Erythroblast (primary cell): ENCODE results near the gene STOML1.
"Not testable (repeated sequence)": the region's sequence is repeated elsewhere in the genome, so short reads cannot be mapped to it uniquely, and the experiment has no call there.

Experiments used
- DNase-seq, 2 experiments: peaks; one replicate each; lab custom pipeline; 2025; lab: John Stamatoyannopoulos, UW
- GATA1 ChIP-seq: IDR thresholded peaks from 2 replicates; pipeline ENCODE4 v1.6.1; 2011; ENCODE audit warnings: low read depth, mild to moderate bottlenecking, control low read depth, low read length, moderate library complexity
- POLR2A ChIP-seq: IDR thresholded peaks from 2 replicates; pipeline ENCODE4 v1.6.1; 2011; ENCODE audit warnings: mild to moderate bottlenecking, low read length

STOML1 gene

GRCh38 chr15:73972984-73973682 is 19.0 kb downstream of the STOML1 start:
- DNase-seq: peak; percentile 77 to 86
- TF ChIP-seq GATA1 (no peak), POLR2A (no peak)

GRCh38 chr15:73969151-73969759 is 22.8 kb downstream of the STOML1 start:
- TF ChIP-seq POLR2A (no peak), GATA1 (no peak)
- no peak for DNase-seq

- TF ChIP-seq GATA1 (no peak), POLR2A (no peak)
- no peak for DNase-seq
These were observed 23.6 kb downstream of the STOML1 start for GRCh38 chr15:73968461-73968860.

- no peak for DNase-seq
- TF ChIP-seq POLR2A: no peak
- TF ChIP-seq GATA1: no peak
These were observed 26.4 kb downstream of the STOML1 start for GRCh38 chr15:73965758-73966113.

GRCh38 chr15:73965094-73965757 is 26.9 kb downstream of the STOML1 start:
- DNase-seq: no peak

GRCh38 chr15:73964736-73965093 is 27.4 kb downstream of the STOML1 start:
- TF ChIP-seq POLR2A: no peak
- no peak for TF ChIP-seq GATA1

More at GRCh38 chr15:73965094-73965757, 26.9 kb downstream of the STOML1 start:
- no peak for TF ChIP-seq GATA1
- TF ChIP-seq POLR2A: no peak

GRCh38 chr15:73962433-73962832 is 29.7 kb downstream of the STOML1 start:
- DNase-seq: no peak
- TF ChIP-seq POLR2A: no peak
- TF ChIP-seq GATA1: no peak

More at GRCh38 chr15:73964736-73965093, 27.4 kb downstream of the STOML1 start:
- peak; percentile 67 to 82 for DNase-seq

- DNase-seq: not testable (repeated sequence)
These were observed 31.5 kb downstream of the STOML1 start for GRCh38 chr15:73960472-73961070.

GRCh38 chr15:73959801-73960200 is 32.3 kb downstream of the STOML1 start:
- TF ChIP-seq POLR2A (no peak), GATA1 (no peak)
- no peak for DNase-seq

GRCh38 chr15:73959012-73959581 is 33.0 kb downstream of the STOML1 start:
- no peak for TF ChIP-seq GATA1
- TF ChIP-seq POLR2A: no peak
- DNase-seq: no peak

GRCh38 chr15:73957785-73958184 is 34.3 kb downstream of the STOML1 start:
- TF ChIP-seq GATA1 (no peak), POLR2A (no peak)
- DNase-seq: no peak

GRCh38 chr15:73957276-73957675 is 34.8 kb downstream of the STOML1 start:
- TF ChIP-seq POLR2A (no peak), GATA1 (no peak)
- no peak for DNase-seq

GRCh38 chr15:73956743-73957135 is 35.4 kb downstream of the STOML1 start:
- DNase-seq: no peak
- TF ChIP-seq GATA1 (no peak), POLR2A (no peak)

GRCh38 chr15:73955861-73956742 is 36.0 kb downstream of the STOML1 start:
- TF ChIP-seq POLR2A (no peak), GATA1 (no peak)

More at GRCh38 chr15:73955861-73956742, 36.0 kb downstream of the STOML1 start:
- no peak for DNase-seq
